HEK293 (cell line): ENCODE measurements around the gene PPP6C.
"Not testable (repeated sequence)": the region's sequence is repeated elsewhere in the genome, so short reads cannot be mapped to it uniquely, and the experiment has no call there.

Source experiments
- CTCF ChIA-PET: fragments of 350-600 bp; formaldehyde crosslinking; extraction: SDS; loops from one replicate; lab custom pipeline; 2021; ENCODE audit warnings: antibody characterized with exemption; lab: Yijun Ruan, JAX
- POLR2A ChIA-PET: fragments of 300-600 bp; formaldehyde crosslinking; extraction: SDS; loops from one replicate; lab custom pipeline; 2020; ENCODE audit warnings: antibody characterized with exemption, inconsistent platforms; lab: Yijun Ruan, JAX
- H3K27ac ChIP-seq: fragments of 200-500 bp; sonication (Bioruptor generic); 2 replicates; pipeline ENCODE4 v1.5.1; 2014; ENCODE audit warnings: low read depth, low read length, control low read depth, inconsistent platforms; ENCODE audit errors: extremely low read depth
- H3K36me3 ChIP-seq, 2 experiments: fragments of 200-500 bp in 1 of 2; sonication (Bioruptor generic) in 1 of 2; 1 replicate in 1 of 2; 2 replicates in 1 of 2; pipeline ENCODE4 v1.5.1; 2014 to 2017; ENCODE audit warnings: inconsistent platforms in 2 of 2, low read length in 2 of 2; ENCODE audit not compliant: control insufficient read depth in 2 of 2, insufficient read depth in 1 of 2
- H3K4me1 ChIP-seq: fragments of 200-500 bp; sonication (Bioruptor generic); 2 replicates; pipeline ENCODE4 v1.5.1; 2014; ENCODE audit warnings: mild to moderate bottlenecking, low read length, inconsistent platforms; ENCODE audit not compliant: control insufficient read depth, insufficient read depth
- H3K4me3 ChIP-seq: 2 replicates; pipeline ENCODE4 v1.5.1; 2011; ENCODE audit warnings: low read depth, mild to moderate bottlenecking, control low read depth, low read length, moderate library complexity
- H3K9me3 ChIP-seq: fragments of 200-500 bp; sonication (Bioruptor generic); 2 replicates; pipeline ENCODE4 v1.5.1; 2014; ENCODE audit warnings: low read depth, low read length, inconsistent platforms; ENCODE audit not compliant: control insufficient read depth, insufficient read depth
- PRDM4 ChIP-seq: fragments of 450-650 bp; formaldehyde crosslinking; IDR thresholded peaks from 2 replicates; pipeline ENCODE4 v1.5.1; 2017; ENCODE audit warnings: missing biosample characterization, missing genetic modification characterization
- SCRT1 ChIP-seq: fragments of 450-650 bp; formaldehyde crosslinking; IDR thresholded peaks from 2 replicates; pipeline ENCODE4 v1.5.1; 2016; ENCODE audit warnings: missing biosample characterization, missing genetic modification characterization, borderline replicate concordance
- SP2 ChIP-seq: fragments of 450-650 bp; formaldehyde crosslinking; IDR thresholded peaks from 2 replicates; pipeline ENCODE4 v1.5.1; 2016; ENCODE audit warnings: missing biosample characterization, missing genetic modification characterization
- ZBTB17 ChIP-seq: fragments of 450-650 bp; formaldehyde crosslinking; IDR thresholded peaks from 2 replicates; pipeline ENCODE4 v1.5.1; 2016; ENCODE audit warnings: missing biosample characterization, missing genetic modification characterization
- ZBTB20 ChIP-seq: fragments of 450-650 bp; formaldehyde crosslinking; IDR thresholded peaks from 2 replicates; pipeline ENCODE4 v1.5.1; 2016; ENCODE audit warnings: missing biosample characterization, missing genetic modification characterization
- ZFHX2 ChIP-seq: fragments of 450-650 bp; formaldehyde crosslinking; conservative IDR thresholded peaks from 2 replicates; pipeline ENCODE4 v1.5.1; 2016; ENCODE audit warnings: missing biosample characterization, missing genetic modification characterization
- ZFP37 ChIP-seq: fragments of 450-650 bp; formaldehyde crosslinking; IDR thresholded peaks from 2 replicates; pipeline ENCODE4 v1.5.1; 2016; ENCODE audit warnings: missing biosample characterization, missing genetic modification characterization
- ZNF112 ChIP-seq: fragments of 450-650 bp; formaldehyde crosslinking; IDR thresholded peaks from 2 replicates; pipeline ENCODE4 v1.5.0; 2017; ENCODE audit warnings: missing biosample characterization, missing genetic modification characterization
- ZNF146 ChIP-seq: fragments of 450-650 bp; formaldehyde crosslinking; IDR thresholded peaks from 2 replicates; pipeline ENCODE4 v1.5.1; 2016; ENCODE audit warnings: missing biosample characterization, missing genetic modification characterization
- ZNF23 ChIP-seq: fragments of 450-650 bp; formaldehyde crosslinking; IDR thresholded peaks from 2 replicates; pipeline ENCODE4 v1.5.1; 2016; ENCODE audit warnings: missing biosample characterization, missing genetic modification characterization, borderline replicate concordance
- ZNF311 ChIP-seq: fragments of 450-650 bp; formaldehyde crosslinking; IDR thresholded peaks from 2 replicates; pipeline ENCODE4 v1.5.1; 2017; ENCODE audit warnings: missing biosample characterization, missing genetic modification characterization, borderline replicate concordance
- ZNF350 ChIP-seq: fragments of 450-650 bp; formaldehyde crosslinking; IDR thresholded peaks from 2 replicates; pipeline ENCODE4 v1.5.0; 2017; ENCODE audit warnings: missing biosample characterization, mild to moderate bottlenecking, missing genetic modification characterization
- ZNF433 ChIP-seq: fragments of 450-650 bp; formaldehyde crosslinking; IDR thresholded peaks from 2 replicates; pipeline ENCODE4 v1.5.1; 2016; ENCODE audit warnings: missing biosample characterization, missing genetic modification characterization, low read depth
- ZNF514 ChIP-seq: fragments of 450-650 bp; formaldehyde crosslinking; IDR thresholded peaks from 2 replicates; pipeline ENCODE4 v1.5.1; 2016; ENCODE audit warnings: missing biosample characterization, missing genetic modification characterization
- ZNF561 ChIP-seq: fragments of 450-650 bp; IDR thresholded peaks from 2 replicates; pipeline ENCODE4 v1.5.1; 2018; ENCODE audit warnings: missing biosample characterization, missing genetic modification characterization, borderline replicate concordance

PPP6C gene

GRCh38 chr9:125119643-125120286, 69.8 kb downstream of the PPP6C start:
- Histone ChIP-seq H3K36me3 (peaks cover 0 to 7% of the 10 kb centered on the region in 2 experiments; a peak in 1 of 3 replicates), H3K4me3 (no peak overlapping the region), H3K27ac (no peak overlapping the region), H3K4me1 (no peaks in the 10 kb centered on the region), H3K9me3 (no peaks in the 10 kb centered on the region)
- TF ChIP-seq SP2 (no peak), ZNF433 (tag by site-specific recombination) (no peak), ZBTB17 (tag by site-specific recombination) (peak; percentile 30; the same call in 1 of the 2 replicates)
- ChIA-PET POLR2A (no interaction called here), CTCF (interaction anchor here (0.7 kb wide), 1 partner anchor 51 kb away, joined by 3 read pairs; no protein-coding TSS in a partner anchor)

GRCh38 chr9:125118696-125119095, 70.9 kb downstream of the PPP6C start:
- peak; percentile 82 for TF ChIP-seq ZNF146 (tag by site-specific recombination)
- POLR2A ChIA-PET, H3K4me1 ChIP-seq, H3K4me3 ChIP-seq, H3K36me3 ChIP-seq, CTCF ChIA-PET, H3K9me3 ChIP-seq, H3K27ac ChIP-seq: not testable (repeated sequence)

DNA sequence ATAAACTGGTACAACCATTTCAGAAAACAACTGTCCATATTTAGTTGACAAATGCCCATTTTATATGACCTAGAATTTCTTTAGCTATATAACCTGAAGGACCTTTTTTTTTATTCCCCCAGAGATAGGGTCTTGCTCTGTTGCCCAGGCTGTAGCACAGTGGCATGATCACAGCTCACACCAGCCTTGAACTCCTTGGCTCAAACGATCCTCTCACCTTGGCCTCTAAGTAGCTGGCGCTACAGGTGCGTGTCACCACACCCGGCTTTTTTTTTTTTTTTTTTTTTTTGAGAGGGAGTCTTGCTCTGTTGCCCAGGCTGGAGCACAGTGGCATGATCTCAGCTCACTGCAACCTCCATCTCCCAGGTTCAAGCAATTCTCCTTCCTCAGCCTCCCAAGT, 75.1 kb downstream of the PPP6C start:
- H3K27ac ChIP-seq, CTCF ChIA-PET, H3K4me3 ChIP-seq, H3K9me3 ChIP-seq, H3K36me3 ChIP-seq, H3K4me1 ChIP-seq: not testable (repeated sequence)
- POLR2A ChIA-PET = interaction anchor here (0.9 kb wide), 1 partner anchor 29 kb away, joined by 3 read pairs; the partner anchor contains the start of gene SCAI

DNA sequence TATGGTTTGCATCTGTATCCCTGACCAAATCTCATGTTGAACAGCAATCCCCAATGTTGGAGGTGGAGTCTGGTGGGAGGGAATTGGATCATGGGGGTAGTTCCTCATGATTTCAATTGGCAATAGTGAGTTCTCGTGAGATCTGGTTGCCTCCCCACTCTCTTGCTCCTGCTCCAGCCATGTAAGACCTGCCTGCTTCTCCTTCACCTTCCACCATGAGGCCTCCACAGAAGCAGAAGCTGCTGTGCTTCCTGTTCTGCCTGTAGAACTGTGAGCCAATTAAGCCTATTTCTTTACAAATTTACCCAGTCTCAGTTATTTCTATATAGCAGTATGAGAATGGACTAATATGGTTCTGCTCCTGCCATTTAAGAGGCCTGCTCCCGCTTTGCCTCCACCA, 79.1 kb downstream of the PPP6C start:
- no peak overlapping the region for H3K27ac ChIP-seq
- no peak overlapping the region for H3K4me3 ChIP-seq
- TF ChIP-seq ZNF561 (tag by site-specific recombination) = no peak
- TF ChIP-seq PRDM4 (tag by site-specific recombination) = no peak
- TF ChIP-seq ZNF112 = no peak
- no peak for TF ChIP-seq ZNF23 (tag by site-specific recombination)
- no peak for TF ChIP-seq ZFP37 (tag by site-specific recombination)
- no peak for TF ChIP-seq ZFHX2
- no peak for TF ChIP-seq SCRT1 (tag by site-specific recombination)
- TF ChIP-seq ZNF350 = no peak
- no peak for TF ChIP-seq ZNF311 (tag by site-specific recombination)
- TF ChIP-seq ZNF514 (tag by site-specific recombination) = no peak
- TF ChIP-seq ZBTB20 = no peak
- CTCF ChIA-PET = no interaction called here
- POLR2A ChIA-PET = no interaction called here
- H3K36me3 ChIP-seq = no peaks in the 10 kb centered on the region
- H3K9me3 ChIP-seq = no peaks in the 10 kb centered on the region
- H3K4me1 ChIP-seq = no peaks in the 10 kb centered on the region

DNA sequence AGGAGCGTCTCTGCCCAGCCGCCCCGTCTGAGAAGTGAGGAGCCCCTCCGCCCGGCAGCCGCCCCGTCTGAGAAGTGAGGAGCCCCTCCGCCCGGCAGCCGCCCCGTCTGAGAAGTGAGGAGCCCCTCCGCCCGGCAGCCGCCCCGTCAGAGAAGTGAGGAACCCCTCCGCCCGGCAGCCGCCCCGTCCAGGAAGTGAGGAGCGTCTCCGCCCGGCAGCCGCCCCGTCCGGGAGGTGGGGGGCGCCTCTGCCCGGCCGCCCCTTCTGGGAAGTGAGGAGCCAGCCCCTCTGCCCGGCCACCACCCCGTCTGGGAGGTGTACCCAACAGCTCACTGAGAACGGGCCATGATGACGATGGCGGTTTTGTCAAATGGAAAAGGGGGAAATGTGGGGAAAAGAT, 81.1 kb downstream of the PPP6C start:
- H3K4me1 ChIP-seq, H3K4me3 ChIP-seq, H3K9me3 ChIP-seq, H3K36me3 ChIP-seq, POLR2A ChIA-PET, CTCF ChIA-PET, H3K27ac ChIP-seq: not testable (repeated sequence)
